WTC11 (cell line): Measurements from ENCODE around the gene FANCC.

Source experiments
- CBFB ChIP-seq: sonication (generic); formaldehyde crosslinking; IDR thresholded peaks from 2 replicates; pipeline ENCODE4 v1.8.1; 2022; ENCODE audit warnings: mild to moderate bottlenecking, low read depth, missing genetic modification reagents
- CREM ChIP-seq: sonication (generic); formaldehyde crosslinking; IDR thresholded peaks from 2 replicates; pipeline ENCODE4 v1.8.1; 2022; ENCODE audit warnings: mild to moderate bottlenecking, missing genetic modification reagents, moderate library complexity
- CTCF ChIP-seq: fragments of 200-600 bp; IDR thresholded peaks from 2 replicates; pipeline ENCODE4 v1.8.0; 2022; ENCODE audit warnings: antibody characterized with exemption
- ELF4 ChIP-seq: sonication (generic); formaldehyde crosslinking; IDR thresholded peaks from 2 replicates; pipeline ENCODE4 v1.8.1; 2022; ENCODE audit warnings: low read depth, mild to moderate bottlenecking, moderate library complexity, missing genetic modification reagents
- FOXJ3 ChIP-seq: sonication (generic); formaldehyde crosslinking; IDR thresholded peaks from 2 replicates; pipeline ENCODE4 v1.9.0; 2021; ENCODE audit warnings: missing genetic modification reagents, mild to moderate bottlenecking, borderline replicate concordance
- MYBL2 ChIP-seq: sonication (generic); formaldehyde crosslinking; IDR thresholded peaks from 2 replicates; pipeline ENCODE4 v1.8.1; 2023; ENCODE audit warnings: mild to moderate bottlenecking, moderate library complexity, missing genetic modification reagents
- RELA ChIP-seq: sonication (generic); formaldehyde crosslinking; IDR thresholded peaks from 2 replicates; pipeline ENCODE4 v1.8.1; 2022; ENCODE audit warnings: missing genetic modification reagents, mild to moderate bottlenecking, borderline replicate concordance
- USF1 ChIP-seq: sonication (generic); formaldehyde crosslinking; IDR thresholded peaks from 2 replicates; pipeline ENCODE4 v1.8.0; 2022; ENCODE audit warnings: mild to moderate bottlenecking, missing genetic modification reagents

DNA sequence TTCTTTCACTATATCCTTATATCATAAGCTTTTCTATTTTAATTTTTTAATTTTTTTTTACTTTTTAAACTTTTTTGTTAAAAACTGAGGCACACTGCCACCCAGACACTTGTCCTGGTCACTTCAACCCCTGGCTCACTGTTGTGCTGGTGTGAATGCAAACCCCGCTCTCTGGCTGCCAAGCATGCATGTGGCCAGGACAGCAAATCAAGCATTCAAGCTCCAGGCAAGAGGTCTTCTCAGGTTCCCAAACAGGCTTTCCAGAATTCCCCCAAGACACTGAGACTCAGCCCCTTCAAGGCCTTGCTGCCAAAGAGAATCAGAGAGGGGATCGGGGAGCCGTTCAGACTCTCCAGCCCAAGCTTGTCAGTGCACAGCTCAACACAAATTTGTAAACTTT lies 139.9 kb downstream of the FANCC start:
- TF ChIP-seq ELF4 (CRISPR knock-in tag): no peak
- TF ChIP-seq CTCF: no peak
- no peak for TF ChIP-seq FOXJ3
- TF ChIP-seq MYBL2 (CRISPR knock-in tag): no peak
- no peak for TF ChIP-seq RELA
- TF ChIP-seq USF1 (CRISPR knock-in tag): no peak
- no peak for TF ChIP-seq CREM (CRISPR knock-in tag)
- TF ChIP-seq CBFB (CRISPR knock-in tag): no peak
